Thyroid gland (tissue), 4 donors: ENCODE measurements around the gene TECPR2.

Experiments used
- POLR2A ChIP-seq, 2 donors: fragments of 450-650 bp; IDR thresholded peaks; one replicate each; pipeline ENCODE4 v1.6.1; 2017; ENCODE audit warnings: antibody characterized with exemption in 2 of 2, mild to moderate bottlenecking in 2 of 2, moderate library complexity in 1 of 2
- TF ChIP-seq, protein P1 (sequence below), 6 experiments: fragments of 200-600 bp in 3 of 6; fragments of 450-650 bp in 3 of 6; sonication (generic) in 3 of 6; IDR thresholded peaks; one replicate each; pipeline ENCODE4 v1.5.1; 2016 to 2019; ENCODE audit warnings: antibody characterized with exemption in 6 of 6, mild to moderate bottlenecking in 2 of 6, inconsistent platforms in 1 of 6, moderate library complexity in 1 of 6

DNA sequence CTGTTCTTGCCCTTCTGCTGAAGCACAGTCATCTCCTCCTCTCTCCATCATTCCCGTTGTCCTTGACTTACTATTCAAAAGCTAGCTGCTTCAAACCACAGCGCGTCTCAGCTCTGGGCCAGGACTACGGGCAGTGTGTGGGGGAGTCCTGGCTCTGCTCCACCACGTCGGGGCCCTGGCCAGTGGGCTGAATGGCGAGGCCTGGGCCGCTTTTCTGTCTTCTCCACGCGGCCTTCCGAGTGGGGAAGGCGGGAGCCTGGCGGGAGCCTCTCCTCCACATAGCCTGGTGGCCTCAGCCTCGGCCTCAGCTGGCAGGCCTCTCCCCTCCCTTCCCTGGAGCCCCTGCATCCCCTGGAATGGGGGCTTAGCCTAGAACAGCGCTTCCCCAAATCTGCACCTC, 130.4 kb downstream of the TECPR2 start:
- TF ChIP-seq, protein P1, sequence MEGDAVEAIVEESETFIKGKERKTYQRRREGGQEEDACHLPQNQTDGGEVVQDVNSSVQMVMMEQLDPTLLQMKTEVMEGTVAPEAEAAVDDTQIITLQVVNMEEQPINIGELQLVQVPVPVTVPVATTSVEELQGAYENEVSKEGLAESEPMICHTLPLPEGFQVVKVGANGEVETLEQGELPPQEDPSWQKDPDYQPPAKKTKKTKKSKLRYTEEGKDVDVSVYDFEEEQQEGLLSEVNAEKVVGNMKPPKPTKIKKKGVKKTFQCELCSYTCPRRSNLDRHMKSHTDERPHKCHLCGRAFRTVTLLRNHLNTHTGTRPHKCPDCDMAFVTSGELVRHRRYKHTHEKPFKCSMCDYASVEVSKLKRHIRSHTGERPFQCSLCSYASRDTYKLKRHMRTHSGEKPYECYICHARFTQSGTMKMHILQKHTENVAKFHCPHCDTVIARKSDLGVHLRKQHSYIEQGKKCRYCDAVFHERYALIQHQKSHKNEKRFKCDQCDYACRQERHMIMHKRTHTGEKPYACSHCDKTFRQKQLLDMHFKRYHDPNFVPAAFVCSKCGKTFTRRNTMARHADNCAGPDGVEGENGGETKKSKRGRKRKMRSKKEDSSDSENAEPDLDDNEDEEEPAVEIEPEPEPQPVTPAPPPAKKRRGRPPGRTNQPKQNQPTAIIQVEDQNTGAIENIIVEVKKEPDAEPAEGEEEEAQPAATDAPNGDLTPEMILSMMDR (IDR thresholded peaks at IDR 0.05): no peak
- TF ChIP-seq POLR2A (IDR thresholded peaks at IDR 0.05): no peak
